Stimulated activated CD8-positive, alpha-beta memory T cell treated with anti-CD3 and anti-CD28 coated beads, Interleukin-4, amount 100 ng/mL, for 24 hours (primary cell): Measurements from ENCODE around the gene RSRC2.
"Not testable (repeated sequence)": the region's sequence is repeated elsewhere in the genome, so short reads cannot be mapped to it uniquely, and the experiment has no call there.

Experiments used
- DNase-seq: peaks from one replicate; pipeline ENCODE4 v3.0.0-alpha.2; 2020; ENCODE audit warnings: low read depth

The RSRC2 gene

DNA sequence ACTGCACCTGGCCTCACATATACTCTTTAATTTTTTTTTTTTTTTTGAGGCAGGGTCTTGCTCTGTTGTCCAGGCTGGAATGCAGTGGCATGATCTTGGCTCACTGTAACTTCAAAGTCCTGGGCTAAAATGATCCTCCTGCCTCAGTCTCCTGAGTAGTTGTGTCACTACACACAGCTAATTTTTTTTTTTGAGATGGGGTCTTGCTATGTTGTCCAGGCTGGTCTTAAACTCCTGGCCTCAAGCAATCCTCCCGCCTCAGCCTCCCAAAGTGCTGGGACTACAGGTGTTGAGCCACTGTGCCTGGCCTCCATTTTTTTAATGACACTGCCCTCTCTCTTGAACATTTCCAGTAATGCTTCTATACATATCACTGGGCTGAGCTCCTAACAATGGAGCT is 42.4 kb downstream of the RSRC2 start:
- not testable (repeated sequence) for DNase-seq

DNA sequence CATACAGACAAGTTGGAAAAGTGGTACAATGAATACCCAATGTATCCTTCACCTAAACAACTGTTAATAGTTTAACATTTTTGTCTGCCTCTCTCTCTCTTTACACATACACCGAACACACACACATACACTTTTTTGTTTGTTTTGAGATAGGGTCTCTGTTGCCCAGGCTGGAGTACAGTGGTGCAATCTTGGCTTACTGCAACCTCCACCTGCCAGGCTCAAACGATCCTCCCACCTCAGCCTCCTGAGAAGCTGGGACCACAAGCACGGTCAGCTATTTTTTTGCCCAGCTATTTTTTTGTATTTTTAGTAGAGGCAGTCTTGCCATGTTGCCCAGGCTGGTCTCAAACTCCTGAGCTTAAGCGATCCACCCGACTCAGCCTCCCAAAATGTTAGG is 42.8 kb downstream of the RSRC2 start:
- no peak for DNase-seq

DNA sequence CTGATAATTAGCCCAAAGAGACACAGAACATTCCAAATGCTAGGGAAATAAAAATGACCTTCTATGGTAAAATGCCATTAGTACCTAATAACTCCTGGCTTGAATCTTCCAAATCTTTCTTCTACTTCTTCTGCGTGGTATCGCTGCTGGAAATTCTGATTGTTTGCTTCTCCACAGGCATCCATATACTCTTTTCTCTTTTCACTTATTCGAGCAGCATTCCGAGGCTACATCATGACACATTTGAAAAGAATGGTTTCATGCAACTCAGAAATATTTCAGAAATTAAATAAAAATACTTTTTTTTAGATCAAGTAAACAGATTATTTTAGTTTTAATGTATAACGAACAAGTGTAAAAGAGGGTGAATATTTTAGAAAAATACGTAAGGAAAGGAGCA is 44.9 kb downstream of the RSRC2 start:
- DNase-seq: no peak

DNA sequence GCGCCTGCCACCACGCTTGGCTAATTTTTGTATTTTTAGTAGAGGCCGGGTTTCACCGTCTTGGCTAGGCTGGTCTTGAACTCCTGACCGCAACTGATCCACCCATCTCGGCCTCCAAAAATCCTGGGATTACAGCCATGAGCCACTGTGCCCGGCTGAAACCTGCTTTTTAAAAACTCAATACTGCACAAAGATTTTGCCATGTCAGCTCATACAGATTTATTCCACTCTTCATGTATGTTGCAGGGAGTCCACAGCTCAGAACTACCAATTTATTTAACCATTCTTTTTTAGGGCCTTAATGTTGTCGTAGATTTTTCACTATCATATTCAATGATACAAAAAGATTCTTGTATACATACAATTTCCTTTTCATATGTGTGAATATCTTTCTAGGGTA is 46.0 kb downstream of the RSRC2 start:
- no peak for DNase-seq

DNA sequence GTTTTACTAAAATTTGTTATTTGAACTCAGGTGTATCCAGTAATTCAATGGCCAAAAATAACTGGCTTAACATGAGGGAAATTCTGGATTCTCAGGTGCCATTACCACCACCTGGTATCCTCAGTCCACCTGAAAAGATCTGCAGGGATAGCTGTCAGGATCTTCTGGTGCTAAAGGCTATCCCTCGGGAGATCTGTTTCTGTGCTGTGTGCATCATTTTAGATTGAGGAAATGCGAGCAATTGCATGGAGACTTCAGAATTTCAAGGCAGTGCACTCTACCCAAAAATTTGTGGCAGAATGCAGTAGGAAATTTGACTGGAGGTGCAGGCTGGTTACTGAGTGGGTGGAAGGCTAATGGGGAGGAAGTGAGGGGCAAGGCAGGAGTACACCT is 52.4 kb downstream of the RSRC2 start:
- DNase-seq: no peak

DNA sequence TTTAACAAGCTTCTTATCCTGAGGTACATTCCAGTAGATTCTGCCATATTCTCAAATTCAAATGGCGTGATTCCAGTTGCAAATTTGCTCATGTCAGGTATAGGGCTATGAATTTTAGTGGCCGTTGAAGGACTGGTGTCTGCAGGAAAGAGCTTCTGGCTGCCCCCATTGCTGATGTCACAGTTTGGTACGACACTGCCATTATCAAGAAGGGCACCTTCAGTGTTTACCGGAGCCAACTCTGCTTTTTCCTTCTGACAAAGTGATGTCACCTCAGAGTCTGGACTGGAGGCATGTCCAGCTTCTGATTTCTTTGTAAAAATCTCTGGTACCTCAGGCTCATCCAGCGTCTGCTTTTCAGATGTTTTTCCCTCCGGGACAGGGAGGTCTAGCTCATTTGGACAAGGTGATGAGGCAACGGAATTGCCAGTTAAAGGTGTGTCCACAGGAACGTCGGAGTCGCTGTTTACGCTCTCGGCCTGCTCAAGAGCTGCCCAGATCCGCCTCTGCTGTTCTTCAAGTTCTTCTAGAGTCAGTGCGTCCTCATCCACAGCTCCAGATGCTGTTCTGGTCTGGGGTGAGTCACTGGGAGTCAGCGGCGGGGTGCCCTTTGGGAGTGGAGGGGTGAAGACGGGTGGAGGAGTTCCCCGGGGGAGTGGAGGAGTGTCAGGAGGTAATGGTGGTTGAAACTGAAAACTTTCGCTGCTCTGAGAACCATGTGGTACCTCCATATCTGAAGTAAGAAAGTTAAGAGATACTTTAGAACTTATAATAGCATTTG is 53.0 kb downstream of the RSRC2 start:
- DNase-seq: peak; percentile 29

DNA sequence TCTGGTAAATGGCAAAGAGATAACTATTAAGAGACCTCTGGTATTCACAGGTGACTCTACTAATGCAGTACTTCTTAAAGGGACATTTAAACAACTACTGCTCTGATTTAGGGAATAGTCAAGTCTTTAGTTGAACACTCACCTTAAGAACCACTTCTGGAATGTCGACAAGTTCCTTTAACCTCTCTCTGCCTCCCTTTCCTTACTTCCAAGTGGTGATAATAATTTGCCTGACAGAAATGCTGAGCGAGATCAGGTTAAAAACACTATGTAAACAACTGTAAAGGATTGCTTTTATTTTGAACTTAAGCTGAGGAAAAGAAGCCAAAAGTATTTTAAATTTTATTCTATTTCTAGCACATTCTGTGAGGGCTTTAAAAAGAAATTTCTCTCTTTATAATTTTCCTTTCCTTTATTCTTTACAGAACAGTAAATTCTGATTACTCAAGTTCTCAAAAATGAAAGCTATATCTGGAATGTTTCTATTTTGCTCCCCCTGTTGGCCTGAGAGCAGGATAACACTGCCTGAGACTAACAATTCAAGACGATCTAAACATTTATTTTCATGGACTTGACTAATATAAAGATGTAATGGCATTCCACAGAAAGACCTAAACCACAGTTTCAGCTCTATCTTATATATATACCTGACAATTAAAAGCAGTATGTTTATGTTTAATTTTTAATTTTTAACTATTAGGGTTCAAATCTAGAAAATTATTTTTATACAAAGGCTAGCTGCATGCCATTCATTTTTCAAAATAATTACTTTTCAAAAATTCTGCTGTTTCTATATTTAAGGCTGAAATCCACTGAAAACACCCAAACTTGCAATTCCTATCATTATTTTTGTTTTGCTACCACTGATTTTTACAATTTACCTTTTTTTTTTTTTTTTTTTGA is 55.2 kb downstream of the RSRC2 start:
- no peak for DNase-seq

DNA sequence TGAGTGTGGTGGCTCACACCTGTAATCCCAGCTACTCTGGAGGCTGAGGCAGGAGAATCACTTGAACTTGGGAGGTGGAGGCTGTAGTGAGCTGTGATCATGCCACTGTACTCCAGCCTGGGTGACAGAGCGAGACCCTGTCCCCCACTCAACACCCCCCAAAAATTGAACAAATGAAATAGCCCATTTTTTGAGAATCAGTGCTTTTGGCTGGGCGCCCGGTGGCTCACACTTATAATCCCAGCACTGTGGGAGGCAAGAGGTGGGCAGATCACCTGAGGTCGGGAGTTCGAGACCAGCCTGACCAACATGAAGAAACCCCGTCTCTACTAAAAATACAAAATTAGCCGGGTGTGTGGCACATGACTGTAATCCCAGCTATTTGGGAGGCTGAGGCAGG is 56.2 kb downstream of the RSRC2 start:
- not testable (repeated sequence) for DNase-seq

DNA sequence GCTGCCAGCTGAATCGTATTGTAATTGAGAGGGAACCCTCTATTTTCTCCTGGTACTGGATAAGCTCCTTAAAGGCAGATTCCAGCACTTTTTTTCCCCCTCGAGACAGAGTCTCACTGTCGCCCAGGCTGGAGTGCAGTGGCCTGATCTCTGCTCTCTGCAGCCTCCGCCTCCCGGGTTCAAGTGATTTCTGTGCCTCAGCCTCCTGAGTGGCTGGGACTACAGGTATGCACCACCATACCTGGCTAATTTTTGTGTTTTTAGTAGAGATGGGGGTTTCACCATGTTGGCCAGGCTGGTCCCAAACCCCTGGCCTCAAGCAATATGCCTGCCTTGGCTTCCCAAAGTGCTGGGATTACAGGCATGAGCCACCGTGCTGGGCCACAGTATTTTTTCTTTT is 56.9 kb downstream of the RSRC2 start:
- not testable (repeated sequence) for DNase-seq

DNA sequence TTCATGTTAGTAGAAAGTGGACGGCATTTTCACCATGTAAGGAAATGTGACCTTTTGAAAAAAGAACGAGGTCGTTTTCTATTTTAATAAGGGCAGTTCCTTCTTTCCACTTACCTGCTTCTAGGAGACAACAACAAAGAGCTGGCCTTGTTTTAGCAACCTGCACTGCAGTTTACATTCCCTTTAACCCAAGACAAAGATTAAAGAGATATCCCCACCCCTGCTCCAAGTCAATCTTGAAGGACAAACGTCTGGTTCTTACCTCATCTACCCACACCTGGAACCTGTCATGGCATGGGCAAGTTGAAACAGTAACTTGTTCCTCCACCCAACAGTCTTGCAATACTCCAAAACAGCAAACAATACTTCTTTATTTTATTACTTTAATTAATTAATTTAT is 58.8 kb downstream of the RSRC2 start:
- no peak for DNase-seq

DNA sequence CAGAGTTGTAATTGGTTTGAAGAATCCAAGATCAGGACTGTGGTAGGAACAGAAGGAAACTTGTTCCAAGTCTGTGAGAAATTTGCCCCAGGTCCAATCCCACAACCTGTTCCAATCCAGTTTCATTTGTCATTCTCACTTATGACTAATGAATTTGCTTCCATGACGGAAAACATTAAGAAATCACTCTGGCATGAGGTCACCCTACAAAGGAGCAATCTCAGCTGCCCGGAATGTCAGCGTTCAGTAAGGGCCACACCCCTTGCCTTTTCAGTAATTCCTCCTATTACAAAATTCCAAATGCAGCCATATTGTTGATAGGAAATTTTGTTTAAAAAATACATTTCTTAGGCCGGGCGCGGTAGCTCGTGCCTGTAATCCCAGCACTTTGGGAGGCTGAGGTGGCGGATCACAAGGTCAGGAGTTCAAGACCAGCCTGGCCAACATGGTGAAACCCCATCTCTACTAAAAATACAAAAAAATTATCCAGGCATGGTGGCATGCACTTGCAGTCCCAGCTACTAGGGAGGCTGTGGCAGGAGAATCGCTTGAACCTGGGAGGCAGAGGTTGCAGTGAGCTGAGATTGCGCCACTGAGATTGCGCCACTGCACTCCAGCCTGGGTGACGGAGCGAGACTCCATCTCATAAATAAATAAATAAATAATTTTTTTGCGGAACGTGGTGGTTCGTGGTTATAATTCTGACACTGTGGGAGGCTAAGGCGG is 62.3 kb downstream of the RSRC2 start:
- DNase-seq: not testable (repeated sequence)

DNA sequence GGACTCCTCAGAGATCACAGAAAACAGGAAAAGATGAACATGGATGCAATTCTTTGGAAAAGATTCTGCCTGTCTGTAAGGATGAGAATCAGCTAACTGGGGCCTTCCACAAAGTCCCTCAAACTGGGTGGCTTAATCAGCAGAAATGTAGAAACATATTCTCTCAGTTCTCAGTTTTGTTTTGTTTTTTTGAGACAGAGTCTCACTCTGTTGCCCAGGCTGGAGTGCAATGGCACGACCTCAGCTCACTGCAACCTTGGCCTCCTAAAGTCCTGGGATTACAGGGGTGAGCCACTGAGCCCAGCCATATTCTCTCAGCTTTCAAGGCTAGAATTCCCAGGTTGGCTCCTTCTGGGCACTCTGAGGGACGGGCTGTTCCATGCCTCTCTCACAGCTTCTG is 66.1 kb downstream of the RSRC2 start:
- no peak for DNase-seq

DNA sequence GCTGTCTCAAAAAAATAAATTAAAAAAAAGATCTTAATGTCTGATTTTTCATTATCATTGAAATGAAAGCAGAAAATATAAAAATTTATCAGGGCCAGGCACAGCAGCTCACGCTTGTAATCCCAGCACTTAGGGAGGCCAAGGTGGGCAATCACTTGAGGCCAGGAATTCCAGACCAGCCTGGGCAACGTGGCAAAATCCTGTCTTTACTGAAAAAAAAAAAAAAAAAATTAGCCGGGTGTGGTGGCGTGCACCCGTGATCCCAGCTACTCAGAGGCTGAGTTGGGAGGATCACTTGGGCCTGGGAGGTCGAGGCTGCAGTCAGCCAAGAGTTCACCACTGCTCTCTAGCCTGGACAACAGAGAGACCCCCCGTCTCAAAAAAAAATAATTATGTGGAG is 66.7 kb downstream of the RSRC2 start:
- no peak for DNase-seq

DNA sequence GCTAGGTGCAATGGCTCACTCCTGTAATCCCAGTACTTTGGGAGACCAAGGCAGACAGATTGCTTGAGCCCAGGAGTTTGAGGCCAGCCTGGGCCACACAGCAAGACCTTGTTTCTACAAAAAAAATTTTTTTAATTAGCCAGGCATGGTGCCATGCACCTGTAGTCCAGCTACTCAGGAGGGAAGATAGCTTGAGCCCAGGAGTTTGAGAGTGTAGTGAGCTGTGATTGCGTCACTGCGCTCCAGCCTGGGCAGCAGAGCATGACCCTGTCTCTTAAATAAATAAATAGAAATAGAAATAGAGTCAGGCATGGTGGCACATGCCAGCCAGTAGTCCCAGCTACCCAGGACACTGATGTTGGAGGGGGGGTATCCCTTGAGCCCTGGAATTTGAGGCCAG is 67.5 kb downstream of the RSRC2 start:
- no peak for DNase-seq

DNA sequence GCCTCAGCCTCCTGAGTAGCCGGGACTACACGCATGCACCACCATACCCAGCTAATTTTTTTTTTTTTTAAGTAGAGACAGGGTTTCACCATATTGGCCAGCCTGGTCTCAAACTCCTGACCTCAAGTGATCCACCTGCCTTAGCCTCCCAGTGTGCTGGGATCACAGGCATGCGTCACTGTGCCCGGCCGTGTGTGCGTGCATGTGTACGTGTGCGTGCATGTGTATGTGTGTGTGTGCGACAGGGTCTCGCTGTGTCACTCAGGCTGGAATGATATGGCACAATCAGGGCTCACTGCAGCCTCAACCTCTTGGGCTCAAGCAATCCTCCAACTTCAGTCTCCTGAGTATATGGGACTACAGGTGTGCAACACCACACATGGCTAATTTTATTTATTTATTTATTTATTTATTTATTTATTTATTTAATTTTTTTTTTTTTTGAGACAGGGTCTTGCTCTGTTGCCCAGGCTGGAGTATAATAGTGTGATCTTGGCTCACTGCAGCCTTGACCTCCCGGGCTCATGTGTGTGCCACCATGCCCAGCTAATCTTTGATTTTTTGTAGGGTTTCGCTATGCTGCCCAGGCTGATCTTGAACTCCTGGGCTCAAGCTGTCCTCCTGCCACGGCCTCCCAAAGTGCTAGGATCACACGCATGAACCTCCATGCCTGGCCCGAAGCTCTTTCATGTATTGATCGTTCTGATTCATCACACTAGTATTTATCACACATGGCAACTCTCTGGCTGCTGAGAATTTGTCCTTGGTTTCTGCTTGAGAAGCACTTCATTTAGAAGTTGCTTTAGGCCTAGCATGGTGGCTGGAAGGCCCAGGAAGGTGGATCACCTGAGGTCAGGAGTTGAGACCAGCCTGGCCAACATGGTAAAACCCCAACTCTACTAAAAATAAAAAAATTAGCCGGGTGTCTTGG is 68.4 kb downstream of the RSRC2 start:
- no peak for DNase-seq

DNA sequence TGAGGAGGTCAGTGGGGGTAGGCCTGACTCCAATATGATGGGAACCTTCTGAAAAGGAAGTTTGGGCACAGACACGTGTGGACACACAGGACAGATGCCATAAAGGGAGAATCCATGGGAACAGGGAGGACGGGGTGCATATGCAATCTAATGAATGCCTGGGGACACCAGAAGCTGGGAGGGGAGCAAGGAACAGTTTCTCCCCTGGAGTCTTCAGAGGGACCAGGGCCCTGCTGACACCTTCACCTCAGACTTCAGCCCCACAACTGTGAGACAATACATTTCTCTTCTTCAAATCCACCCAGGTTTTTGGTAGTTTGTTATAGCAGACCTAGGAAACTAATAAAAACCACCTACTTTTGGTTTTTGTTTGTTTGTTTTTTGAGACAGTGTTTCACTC is 69.1 kb downstream of the RSRC2 start:
- no peak for DNase-seq

DNA sequence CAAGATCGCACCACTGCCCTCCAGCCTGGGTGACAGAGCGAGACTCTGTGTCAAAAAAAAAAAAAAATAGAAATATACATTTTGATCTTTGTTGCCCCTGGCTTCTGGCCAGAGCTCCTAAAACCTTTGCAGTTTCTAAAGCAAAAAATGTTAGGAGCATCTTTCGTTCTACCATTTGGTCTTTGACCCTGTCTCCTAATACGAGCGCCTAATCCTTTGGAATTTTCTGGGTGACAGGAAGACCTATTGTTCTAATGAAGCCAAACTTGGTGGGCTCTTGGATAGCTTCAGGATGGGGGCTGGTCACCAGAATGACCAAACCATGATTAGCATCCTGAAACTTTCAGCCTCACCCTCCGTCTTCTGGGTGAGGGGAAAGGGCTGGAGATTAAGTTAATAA is 72.0 kb downstream of the RSRC2 start:
- no peak for DNase-seq

DNA sequence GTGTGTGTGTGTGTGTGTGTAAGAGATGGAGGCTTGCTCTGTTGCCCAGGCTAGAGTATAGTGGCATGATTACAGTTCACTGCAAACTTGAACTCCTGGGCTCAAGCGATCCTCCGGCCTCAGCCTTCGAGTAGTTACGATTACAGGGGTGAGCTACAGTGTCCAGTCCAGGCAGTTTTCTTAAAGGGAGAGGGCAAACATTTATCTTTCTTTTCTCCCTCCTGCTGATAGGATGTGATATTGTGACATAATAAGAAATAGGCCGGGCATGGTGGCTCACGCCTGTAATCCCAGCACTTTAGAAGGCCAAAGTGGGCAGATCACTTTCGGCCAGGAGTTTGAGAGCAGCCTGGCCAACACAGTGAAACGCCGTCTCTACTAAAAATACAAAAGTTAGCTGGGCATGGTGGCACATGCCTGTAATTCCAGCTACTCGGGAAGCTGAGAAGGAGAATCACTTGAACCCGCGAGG is 72.5 kb downstream of the RSRC2 start:
- DNase-seq: no peak
